GM12873 (cell line): Measurements from ENCODE around the gene OR10H2.

Experiments used
- TF ChIP-seq, protein P1 (sequence below): IDR thresholded peaks from 2 replicates; pipeline ENCODE4 v1.5.1; 2012; ENCODE audit warnings: low read depth, mild to moderate bottlenecking, moderate library complexity, low read length, control low read depth; ENCODE audit not compliant: insufficient read depth; ENCODE audit errors: missing control alignments

Gene OR10H2

GRCh38 chr19:15769586-15769985 is 41.8 kb downstream of the OR10H2 start:
- TF ChIP-seq, protein P1, sequence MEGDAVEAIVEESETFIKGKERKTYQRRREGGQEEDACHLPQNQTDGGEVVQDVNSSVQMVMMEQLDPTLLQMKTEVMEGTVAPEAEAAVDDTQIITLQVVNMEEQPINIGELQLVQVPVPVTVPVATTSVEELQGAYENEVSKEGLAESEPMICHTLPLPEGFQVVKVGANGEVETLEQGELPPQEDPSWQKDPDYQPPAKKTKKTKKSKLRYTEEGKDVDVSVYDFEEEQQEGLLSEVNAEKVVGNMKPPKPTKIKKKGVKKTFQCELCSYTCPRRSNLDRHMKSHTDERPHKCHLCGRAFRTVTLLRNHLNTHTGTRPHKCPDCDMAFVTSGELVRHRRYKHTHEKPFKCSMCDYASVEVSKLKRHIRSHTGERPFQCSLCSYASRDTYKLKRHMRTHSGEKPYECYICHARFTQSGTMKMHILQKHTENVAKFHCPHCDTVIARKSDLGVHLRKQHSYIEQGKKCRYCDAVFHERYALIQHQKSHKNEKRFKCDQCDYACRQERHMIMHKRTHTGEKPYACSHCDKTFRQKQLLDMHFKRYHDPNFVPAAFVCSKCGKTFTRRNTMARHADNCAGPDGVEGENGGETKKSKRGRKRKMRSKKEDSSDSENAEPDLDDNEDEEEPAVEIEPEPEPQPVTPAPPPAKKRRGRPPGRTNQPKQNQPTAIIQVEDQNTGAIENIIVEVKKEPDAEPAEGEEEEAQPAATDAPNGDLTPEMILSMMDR = no peak

GRCh38 chr19:15775249-15775648 is 47.4 kb downstream of the OR10H2 start:
- TF ChIP-seq, protein P1 = no peak

- TF ChIP-seq, protein P1 = no peak
These were observed 48.4 kb downstream of the OR10H2 start for GRCh38 chr19:15776264-15776663.

DNA sequence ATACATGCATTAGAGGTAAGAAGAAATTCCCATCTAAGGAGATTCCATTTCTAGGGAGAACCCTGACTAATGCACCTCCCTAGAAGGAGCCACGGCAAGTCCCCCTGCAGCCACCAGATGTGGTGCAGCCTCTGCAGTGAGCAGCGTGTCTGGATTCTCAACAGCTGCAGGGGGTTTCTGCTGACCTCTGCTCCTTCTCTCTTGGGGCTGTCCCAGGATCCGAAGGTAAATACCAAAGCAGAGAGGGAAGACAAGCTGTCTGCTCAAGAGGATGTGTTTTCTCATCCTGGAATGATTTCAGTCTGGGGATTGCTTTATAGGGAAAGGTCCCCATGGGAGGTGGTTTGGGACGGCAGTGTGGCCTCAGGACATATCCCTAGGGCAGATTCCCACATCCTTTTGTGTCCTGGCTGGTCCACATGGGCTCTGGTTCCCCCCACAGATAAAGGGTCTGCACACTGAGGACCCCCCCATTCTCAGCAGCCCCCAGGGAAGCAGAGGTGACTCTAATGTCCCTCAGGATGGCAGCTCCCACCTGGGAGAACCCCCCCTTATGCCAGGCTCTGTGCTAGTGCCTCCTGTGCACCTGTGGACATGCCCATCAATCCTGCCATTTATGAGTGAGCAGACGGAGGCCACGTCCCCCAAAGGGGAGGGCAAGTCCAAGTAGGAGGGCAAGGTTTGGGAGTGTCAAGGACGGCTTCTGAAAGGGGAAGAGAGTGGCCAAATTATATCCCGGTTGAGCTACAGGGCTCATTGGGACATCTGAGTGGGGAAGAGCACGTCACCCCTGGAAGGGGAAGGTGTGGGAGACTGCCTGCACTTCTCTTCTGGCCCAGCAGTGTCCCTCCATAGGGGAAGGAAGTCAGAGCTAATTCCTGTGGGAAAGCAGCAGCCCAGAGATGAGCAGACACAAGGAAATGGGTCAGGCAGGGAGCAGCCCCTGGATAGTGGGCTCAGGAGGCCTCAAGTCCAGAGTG is 49.5 kb downstream of the OR10H2 start:
- TF ChIP-seq, protein P1 = no peak
